CD4-positive, alpha-beta T cell treated with Interleukin-17A for 4 hours (primary cell): ENCODE results near the gene TMEM254.
"Not testable (repeated sequence)": the region's sequence is repeated elsewhere in the genome, so short reads cannot be mapped to it uniquely, and the experiment has no call there.

ENCODE experiments used
- DNase-seq: peaks from one replicate; pipeline ENCODE4 v3.0.0-alpha.2; 2020; ENCODE audit warnings: mixed read lengths

TMEM254 gene

DNA sequence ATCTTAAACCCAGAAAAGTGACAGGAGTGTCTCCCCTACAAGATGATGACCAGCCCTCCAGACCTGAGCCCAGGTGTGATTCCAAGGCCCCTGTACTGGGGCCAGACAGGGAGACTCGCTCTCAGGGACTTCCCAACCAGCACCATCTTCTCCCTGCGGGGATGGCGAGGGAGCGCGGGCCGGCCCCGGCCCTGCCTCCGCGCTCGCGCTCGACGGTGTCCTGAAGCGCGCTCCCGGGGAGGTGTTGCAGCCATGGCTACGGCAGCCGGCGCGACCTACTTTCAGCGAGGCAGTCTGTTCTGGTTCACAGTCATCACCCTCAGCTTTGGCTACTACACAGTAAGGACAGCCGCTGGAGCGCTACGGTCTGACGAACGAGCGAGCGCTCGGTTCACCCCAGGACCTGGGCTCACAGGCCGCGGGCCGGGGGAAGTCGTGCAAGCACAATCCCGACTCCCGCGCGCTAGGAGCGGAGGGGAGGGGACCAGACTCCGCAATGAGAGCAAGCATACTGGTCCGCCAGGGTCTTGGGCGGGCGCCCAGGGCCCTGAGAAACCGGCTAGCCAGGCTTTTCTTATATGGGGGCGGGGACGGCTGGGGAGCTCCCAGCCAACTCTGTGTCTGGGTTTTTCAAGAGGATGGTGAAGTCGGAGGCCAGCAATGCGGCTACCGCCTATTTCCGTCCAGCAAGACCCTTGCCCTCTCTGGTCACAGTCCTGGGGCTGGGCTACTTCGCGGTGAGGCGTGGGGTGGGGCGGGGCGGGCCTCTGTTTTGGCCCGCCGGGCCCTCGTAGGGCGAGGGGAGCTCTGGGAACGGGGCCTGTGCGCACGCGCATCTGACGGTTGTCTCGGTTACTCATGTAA, at the start of gene TMEM254:
TMEM254 (plus strand) TSS at position 218 of the 864 bp plus-strand sequence; CDS start at position 253, 35 bp downstream.
- peak; percentile 96 for DNase-seq

GRCh38 chr10:80029205-80029604, 49.3 kb upstream of the TMEM254 start:
- not testable (repeated sequence) for DNase-seq

DNA sequence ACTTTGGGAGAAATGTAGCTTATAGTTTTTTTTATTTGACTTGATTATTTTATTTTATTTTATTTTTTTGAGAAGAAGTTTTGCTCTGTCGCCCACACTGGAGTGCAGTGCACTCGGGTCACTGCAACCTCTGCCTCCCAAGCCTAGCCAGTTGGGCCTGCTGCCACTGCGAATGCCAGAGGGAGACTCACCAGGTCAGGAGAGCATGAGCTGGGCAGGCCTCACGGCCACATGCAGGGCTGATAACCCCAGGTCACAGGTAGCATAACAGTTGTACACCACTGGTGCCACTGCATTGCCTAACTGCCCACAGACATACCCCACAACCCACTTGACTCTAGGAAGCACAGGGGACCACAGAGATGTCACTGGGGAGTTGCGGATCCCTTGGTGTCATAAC, 48.6 kb upstream of the TMEM254 start:
- DNase-seq = not testable (repeated sequence)

GRCh38 chr10:80032503-80032902, 46.0 kb upstream of the TMEM254 start:
- DNase-seq = no peak

GRCh38 chr10:80034766-80035165, 43.7 kb upstream of the TMEM254 start:
- DNase-seq = not testable (repeated sequence)

- DNase-seq = not testable (repeated sequence)
Observed at GRCh38 chr10:80035430-80035829, 43.0 kb upstream of the TMEM254 start.

GRCh38 chr10:80036921-80037500, 41.5 kb upstream of the TMEM254 start:
- not testable (repeated sequence) for DNase-seq

DNA sequence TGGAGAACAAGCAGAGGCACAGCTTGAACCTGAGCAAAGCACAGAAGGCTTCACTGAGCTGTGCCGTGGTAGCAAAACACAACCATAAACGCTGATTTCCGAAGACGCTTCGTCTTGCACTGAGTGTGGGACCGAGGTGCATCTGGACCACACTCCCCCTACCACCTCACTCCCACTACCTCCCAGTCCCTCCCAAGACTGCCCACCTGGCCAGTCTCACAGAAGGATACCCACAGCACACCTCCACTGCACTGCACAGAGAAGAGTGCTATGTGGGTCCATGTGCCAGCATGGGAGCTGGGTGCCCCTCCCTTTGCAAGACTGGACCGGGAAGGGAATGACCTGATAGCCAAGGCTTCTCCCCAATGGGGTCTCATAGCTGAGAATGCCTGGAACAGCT, 40.2 kb upstream of the TMEM254 start:
- not testable (repeated sequence) for DNase-seq

- no peak for DNase-seq
Observed at GRCh38 chr10:80041162-80041561, 37.3 kb upstream of the TMEM254 start.

DNA sequence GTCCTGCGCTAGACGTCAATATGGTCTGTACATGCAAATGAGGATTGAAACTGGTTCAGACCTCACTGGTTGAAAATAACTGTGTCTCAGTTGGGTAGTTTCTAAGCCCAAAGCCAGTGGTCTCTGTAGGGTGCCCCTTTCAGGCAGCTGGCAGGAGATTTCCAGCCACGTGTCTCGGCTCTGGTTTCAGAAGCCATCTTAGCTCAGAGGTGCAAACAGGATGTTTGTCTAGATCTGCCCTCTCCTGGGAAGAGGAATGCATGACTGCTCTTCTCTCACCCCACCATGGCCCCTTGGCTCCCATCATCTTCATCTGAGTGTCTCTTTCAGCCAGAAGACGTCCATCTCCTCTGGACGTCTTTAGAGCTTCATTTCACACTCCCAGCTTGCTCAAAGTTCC, 33.5 kb upstream of the TMEM254 start:
- DNase-seq = not testable (repeated sequence)

- DNase-seq = peak; percentile 82
Observed at GRCh38 chr10:80046629-80047441, 31.6 kb upstream of the TMEM254 start.

DNA sequence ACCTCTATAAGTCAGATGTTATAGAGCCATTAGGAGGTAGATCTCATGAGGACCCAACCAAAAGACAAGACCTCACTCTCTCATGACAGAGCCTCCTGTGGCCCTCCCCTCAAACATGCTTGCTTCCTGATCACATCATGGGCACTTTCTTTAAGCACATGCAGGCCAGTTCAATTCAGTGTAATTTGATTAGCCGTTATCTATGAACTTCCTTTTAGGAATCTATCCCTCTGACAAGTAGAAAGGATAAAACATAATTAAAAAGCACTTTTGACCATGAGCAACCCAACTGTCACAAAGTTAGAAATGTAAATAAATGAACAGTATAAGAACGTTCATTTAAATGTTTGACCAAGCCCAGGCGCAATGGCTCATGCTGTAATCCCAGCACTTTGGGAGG, 27.7 kb upstream of the TMEM254 start:
- DNase-seq = no peak

GRCh38 chr10:80051993-80052392, 26.5 kb upstream of the TMEM254 start:
- DNase-seq = no peak

GRCh38 chr10:80055760-80056159, 22.7 kb upstream of the TMEM254 start:
- no peak for DNase-seq

- DNase-seq = no peak
Observed at GRCh38 chr10:80057171-80057570, 21.3 kb upstream of the TMEM254 start.

GRCh38 chr10:80064120-80064886, 14.2 kb upstream of the TMEM254 start:
- DNase-seq = no peak

- no peak for DNase-seq
Observed at GRCh38 chr10:80066809-80067208, 11.7 kb upstream of the TMEM254 start.

GRCh38 chr10:80067821-80068220, 10.6 kb upstream of the TMEM254 start:
- DNase-seq = not testable (repeated sequence)

GRCh38 chr10:80068270-80068669, 10.2 kb upstream of the TMEM254 start:
- DNase-seq = no peak

- no peak for DNase-seq
Observed at GRCh38 chr10:80070057-80070456, 8.4 kb upstream of the TMEM254 start.

- DNase-seq = no peak
Observed at GRCh38 chr10:80072584-80072983, 5.9 kb upstream of the TMEM254 start.

DNA sequence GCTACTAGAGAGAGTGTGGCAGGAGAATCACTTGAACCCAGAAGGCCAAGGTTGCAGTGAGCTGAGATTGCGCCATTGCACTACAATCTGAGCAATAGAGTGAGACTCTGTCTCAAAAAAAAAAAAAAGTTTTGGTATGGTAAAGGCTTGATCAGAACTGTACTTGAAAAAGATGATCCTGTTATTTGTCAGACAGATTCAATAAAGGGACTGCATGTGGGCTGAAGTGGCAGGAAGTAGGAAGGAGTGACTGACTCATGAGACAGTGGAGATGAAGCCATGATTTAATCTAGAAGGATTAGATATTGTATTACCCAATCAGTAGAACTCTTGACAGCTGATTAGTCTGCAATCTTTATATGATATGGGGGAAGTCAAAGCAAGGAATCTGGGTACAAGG, 2.7 kb upstream of the TMEM254 start:
- DNase-seq = no peak
